GM06990 (cell line): ENCODE results near the gene ZBTB33.

Experiments used
- DNase-seq: peaks from one replicate; pipeline ENCODE4 v3.0.0-alpha.2; 2011; ENCODE audit not compliant: insufficient read length; ENCODE audit errors: extremely low read depth
- H3K27me3 ChIP-seq: replicated peaks from 2 replicates; pipeline ENCODE4 v1.6.0; 2011; ENCODE audit warnings: low read length; ENCODE audit not compliant: control insufficient read depth, insufficient read depth
- H3K36me3 ChIP-seq: 2 replicates; pipeline ENCODE4 v1.5.1; 2011; ENCODE audit warnings: low read length; ENCODE audit not compliant: control insufficient read depth, insufficient read depth
- H3K4me3 ChIP-seq: replicated peaks from 2 replicates; pipeline ENCODE4 v1.5.1; 2011; ENCODE audit warnings: low read depth, mild to moderate bottlenecking, control low read depth, low read length
- TF ChIP-seq, protein P1 (sequence below): IDR thresholded peaks from 2 replicates; pipeline ENCODE4 v1.5.1; 2011; ENCODE audit warnings: low read length, control low read depth, mild to moderate bottlenecking, inconsistent platforms; ENCODE audit not compliant: insufficient read depth, poor library complexity, severe bottlenecking

The ZBTB33 gene, protein sequence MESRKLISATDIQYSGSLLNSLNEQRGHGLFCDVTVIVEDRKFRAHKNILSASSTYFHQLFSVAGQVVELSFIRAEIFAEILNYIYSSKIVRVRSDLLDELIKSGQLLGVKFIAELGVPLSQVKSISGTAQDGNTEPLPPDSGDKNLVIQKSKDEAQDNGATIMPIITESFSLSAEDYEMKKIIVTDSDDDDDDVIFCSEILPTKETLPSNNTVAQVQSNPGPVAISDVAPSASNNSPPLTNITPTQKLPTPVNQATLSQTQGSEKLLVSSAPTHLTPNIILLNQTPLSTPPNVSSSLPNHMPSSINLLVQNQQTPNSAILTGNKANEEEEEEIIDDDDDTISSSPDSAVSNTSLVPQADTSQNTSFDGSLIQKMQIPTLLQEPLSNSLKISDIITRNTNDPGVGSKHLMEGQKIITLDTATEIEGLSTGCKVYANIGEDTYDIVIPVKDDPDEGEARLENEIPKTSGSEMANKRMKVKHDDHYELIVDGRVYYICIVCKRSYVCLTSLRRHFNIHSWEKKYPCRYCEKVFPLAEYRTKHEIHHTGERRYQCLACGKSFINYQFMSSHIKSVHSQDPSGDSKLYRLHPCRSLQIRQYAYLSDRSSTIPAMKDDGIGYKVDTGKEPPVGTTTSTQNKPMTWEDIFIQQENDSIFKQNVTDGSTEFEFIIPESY

DNA sequence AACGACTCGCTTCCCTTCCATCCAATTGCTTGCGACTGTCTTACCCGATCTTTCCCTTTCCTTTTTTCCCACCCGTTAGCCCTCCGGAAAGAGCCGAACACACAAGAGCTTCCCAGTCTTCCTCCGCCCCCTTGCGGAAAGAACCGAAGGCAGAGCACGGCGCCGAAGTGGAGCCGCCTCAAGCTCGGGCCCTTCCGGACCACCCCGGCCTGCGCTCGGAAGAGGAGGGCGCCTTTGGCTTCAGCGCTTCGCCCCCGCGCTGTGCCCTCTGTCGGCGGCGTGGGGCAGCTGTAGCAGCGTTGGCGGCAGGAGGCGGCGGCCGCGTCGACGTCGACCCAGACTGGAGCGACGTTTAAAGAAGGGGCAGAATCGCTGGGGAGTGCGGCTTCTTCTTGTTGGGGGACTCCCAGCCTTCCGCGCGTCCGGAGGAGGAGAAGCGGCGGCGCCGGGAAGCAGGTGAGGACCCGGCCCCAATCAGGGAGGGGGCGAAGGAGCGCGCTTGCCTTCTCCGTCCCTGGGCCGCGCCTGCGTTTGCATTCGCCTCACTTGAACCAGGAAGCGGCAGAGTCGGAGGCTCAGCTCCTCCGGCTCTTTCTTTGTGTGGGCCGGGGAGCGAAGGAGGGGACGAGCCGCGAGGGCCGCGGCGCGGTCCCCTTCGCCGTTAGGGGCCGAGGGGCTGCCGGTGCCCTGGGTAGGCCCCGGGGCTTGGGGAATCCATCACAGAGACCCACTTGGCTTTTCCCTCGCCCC lies at the start of gene ZBTB33:
TSS of gene ZBTB33 (plus strand) at position 291 of the 750 bp plus-strand sequence. CDS start 2,604 bp downstream, outside the sequence.
- peak; percentile 93 for DNase-seq
- H3K36me3 ChIP-seq, result no peaks in the 10 kb centered on the region
- H3K27me3 ChIP-seq, result no peaks in the 10 kb centered on the region
- peak within 1 kb of the TSS; percentile 82 for H3K4me3 ChIP-seq
- TF ChIP-seq, protein P1, sequence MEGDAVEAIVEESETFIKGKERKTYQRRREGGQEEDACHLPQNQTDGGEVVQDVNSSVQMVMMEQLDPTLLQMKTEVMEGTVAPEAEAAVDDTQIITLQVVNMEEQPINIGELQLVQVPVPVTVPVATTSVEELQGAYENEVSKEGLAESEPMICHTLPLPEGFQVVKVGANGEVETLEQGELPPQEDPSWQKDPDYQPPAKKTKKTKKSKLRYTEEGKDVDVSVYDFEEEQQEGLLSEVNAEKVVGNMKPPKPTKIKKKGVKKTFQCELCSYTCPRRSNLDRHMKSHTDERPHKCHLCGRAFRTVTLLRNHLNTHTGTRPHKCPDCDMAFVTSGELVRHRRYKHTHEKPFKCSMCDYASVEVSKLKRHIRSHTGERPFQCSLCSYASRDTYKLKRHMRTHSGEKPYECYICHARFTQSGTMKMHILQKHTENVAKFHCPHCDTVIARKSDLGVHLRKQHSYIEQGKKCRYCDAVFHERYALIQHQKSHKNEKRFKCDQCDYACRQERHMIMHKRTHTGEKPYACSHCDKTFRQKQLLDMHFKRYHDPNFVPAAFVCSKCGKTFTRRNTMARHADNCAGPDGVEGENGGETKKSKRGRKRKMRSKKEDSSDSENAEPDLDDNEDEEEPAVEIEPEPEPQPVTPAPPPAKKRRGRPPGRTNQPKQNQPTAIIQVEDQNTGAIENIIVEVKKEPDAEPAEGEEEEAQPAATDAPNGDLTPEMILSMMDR, result peak; percentile 68

DNA sequence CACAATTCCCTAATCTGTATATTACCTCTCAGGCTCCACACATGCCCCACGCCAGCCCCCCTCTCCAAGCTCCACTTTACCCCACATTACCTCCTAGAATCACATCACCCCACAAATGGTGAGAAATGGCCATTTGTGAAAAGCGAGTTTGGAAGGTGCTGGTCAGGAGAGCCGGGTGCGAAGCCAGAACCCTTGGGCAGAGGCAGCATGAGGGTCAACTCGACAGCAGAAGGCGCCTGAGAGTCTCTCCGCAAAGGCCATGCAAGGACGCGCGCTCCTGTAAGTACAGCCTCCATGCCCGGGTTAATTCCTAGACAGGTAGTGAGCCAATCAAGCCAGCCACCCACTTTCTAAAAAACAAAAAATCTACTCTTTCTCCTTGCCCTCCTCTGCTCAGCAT lies 49.8 kb upstream of the ZBTB33 start:
- no peaks in the 10 kb centered on the region for H3K27me3 ChIP-seq
- H3K4me3 ChIP-seq, result no peak overlapping the region
- H3K36me3 ChIP-seq, result no peaks in the 10 kb centered on the region
- TF ChIP-seq, protein P1, result no peak
- DNase-seq, result no peak

DNA sequence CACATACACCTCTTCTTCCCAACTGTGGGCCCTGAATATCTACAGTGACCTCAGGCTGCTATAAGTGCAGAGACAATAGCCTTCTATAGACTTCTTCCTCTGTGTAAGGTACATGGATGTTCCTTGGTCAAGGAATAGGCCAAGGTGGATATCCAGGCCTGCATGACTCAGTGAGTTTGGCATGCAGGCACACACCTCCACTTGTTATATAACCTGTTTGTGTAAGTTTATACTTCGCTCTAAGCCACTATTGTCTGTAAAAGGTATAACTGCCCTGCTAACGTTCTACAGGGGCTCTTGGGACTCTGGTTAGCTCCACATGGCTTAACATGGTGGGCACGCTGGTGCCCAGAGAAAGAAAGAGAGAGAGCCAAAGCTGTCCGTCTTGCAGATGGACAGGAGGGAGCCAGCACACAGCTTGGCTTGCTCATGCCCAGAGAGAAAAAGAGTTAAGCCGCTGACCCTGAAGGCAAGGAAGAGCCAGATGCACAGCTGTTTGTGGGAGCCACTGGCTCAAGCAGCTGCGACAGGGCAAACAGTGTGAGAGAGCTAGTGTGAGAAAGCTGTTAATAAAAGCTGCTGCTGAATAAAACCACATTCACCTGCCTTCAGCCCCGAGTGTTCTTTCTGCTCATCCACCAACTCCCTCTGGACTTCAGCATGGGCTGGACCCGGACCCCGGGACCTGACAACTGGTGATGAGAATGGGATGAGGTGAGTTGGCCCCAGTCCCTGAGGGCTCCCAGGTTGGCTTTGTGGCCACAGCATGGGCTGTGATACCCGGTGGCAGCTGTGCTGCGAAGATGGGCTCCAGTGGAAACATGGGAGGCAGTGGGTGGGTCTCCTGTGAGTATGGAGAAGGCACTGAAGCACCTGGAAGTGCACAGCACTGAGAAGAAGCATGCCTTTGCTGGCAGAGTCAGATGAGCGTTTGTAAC lies 44.5 kb upstream of the ZBTB33 start:
- H3K36me3 ChIP-seq, result no peaks in the 10 kb centered on the region
- TF ChIP-seq, protein P1, result no peak
- DNase-seq, result no peak
- no peak overlapping the region for H3K4me3 ChIP-seq
- H3K27me3 ChIP-seq, result no peaks in the 10 kb centered on the region

DNA sequence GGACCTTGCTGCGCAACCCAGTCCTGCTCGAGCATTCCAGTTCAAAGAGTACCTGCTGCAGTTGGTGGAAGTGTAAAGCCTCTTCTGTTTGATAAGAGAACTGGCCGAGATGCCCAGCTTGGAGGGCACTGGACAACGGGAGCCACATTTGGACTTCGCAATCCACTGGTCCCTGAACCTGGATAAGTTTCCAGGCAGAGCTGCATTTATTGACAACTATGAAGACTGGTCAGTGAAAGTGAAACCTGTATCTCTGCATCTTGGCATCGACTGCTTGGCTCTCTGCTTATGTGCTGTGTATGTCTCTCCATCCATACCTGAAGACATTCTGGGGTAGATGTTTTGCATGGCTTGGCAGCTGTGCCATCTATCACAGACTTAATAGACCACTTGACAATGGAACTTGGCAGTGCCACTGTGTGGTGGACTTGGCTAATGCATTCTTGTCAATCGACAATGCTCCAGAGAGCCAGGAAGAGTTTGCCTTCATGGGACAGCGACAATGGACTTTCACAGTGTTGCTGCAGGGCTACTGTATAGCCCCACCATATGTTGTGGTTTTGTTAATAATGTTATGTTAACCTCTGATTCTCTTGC lies 43.5 kb upstream of the ZBTB33 start:
- Histone ChIP-seq H3K4me3 (no peak overlapping the region), H3K27me3 (no peaks in the 10 kb centered on the region), H3K36me3 (no peaks in the 10 kb centered on the region)
- TF ChIP-seq, protein P1, result no peak
- no peak for DNase-seq
